ENCODE results near the gene FHL3. TPM values are rescaled to one million over a fixed set of nuclear protein-coding genes. Genes with fewer than 3 reads are reported as not detected.

Gene FHL3
- total and polyA plus RNA-seq, 11 donors, result 4.6 to 27.0 (median 11.8) TPM

DNA sequence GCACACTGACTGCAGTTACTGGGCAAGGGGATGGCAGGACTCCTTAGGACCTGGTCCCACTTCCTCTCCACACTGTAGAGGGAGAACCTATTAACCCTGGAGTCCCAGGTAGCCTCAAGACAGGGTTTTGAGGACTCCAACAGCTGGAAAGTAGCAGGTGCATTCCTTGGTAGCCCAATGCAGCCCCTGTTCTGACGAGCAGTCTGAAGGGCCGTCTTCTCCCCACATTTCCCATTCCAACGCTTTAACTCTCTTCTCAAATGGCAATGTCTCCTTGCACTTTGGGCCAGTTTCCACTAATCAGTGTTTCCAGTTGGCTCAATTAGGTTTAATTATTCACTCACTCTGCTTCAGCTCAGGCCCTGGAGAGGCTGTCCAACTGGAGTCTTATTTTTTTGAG is 49.6 kb downstream of the FHL3 start:
- no peak for ATAC-seq
- no peak overlapping the region for H3K4me3 ChIP-seq
- H3K9me3 ChIP-seq, result no peaks in the 10 kb centered on the region
- H3K4me1 ChIP-seq, result no peaks in the 10 kb centered on the region
- TF ChIP-seq POLR2A (IDR thresholded peaks at IDR 0.05), result no peak
- TF ChIP-seq, protein P1, sequence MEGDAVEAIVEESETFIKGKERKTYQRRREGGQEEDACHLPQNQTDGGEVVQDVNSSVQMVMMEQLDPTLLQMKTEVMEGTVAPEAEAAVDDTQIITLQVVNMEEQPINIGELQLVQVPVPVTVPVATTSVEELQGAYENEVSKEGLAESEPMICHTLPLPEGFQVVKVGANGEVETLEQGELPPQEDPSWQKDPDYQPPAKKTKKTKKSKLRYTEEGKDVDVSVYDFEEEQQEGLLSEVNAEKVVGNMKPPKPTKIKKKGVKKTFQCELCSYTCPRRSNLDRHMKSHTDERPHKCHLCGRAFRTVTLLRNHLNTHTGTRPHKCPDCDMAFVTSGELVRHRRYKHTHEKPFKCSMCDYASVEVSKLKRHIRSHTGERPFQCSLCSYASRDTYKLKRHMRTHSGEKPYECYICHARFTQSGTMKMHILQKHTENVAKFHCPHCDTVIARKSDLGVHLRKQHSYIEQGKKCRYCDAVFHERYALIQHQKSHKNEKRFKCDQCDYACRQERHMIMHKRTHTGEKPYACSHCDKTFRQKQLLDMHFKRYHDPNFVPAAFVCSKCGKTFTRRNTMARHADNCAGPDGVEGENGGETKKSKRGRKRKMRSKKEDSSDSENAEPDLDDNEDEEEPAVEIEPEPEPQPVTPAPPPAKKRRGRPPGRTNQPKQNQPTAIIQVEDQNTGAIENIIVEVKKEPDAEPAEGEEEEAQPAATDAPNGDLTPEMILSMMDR (IDR thresholded peaks at IDR 0.05), result no peak
- intact Hi-C loops (cut with DNase I), result no loop called here
- peaks cover 0 to 48% (median 45%) of the 10 kb centered on the region in 9 donors for H3K36me3 ChIP-seq
- DNase-seq, result no peak
- no peak overlapping the region for H3K27ac ChIP-seq
- 77 to 89% (median 82%) methylated on average over 3 of the region's 3 CpGs for WGBS, 4 donors
- no peaks in the 10 kb centered on the region for H3K27me3 ChIP-seq

DNA sequence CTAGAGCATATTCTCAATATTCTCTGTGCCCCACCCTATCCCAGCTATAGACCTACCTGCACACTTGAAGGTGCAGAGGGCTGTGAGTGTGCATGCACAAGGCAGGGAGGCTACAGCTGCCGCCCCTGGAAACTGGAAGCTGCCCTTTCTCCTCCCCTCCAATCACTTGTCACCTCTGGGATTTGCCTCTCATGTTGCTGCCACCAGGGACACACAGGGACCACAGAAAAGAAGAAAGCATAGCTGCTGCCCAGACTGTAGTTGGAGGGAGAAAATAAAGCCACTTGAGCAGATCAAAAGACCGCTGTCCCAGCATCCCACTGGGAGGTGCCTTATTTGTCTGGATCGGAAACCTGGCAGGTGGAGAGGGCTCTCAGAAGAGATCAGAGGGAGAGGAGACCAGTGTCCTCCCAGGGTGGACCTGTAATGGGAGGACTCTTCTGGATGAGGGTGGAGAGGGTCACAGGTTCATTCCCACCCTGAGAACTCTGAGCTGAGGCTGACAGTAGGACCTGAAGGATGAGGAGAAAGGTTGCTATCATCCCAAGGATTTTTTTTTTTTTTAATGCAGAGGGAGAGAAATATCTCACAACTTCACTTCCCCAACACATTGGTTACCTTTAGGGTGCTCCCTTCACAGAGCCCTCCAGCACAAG is 50.9 kb downstream of the FHL3 start:
- intact Hi-C loops (cut with DNase I), result no loop called here
- no peak for ATAC-seq

DNA sequence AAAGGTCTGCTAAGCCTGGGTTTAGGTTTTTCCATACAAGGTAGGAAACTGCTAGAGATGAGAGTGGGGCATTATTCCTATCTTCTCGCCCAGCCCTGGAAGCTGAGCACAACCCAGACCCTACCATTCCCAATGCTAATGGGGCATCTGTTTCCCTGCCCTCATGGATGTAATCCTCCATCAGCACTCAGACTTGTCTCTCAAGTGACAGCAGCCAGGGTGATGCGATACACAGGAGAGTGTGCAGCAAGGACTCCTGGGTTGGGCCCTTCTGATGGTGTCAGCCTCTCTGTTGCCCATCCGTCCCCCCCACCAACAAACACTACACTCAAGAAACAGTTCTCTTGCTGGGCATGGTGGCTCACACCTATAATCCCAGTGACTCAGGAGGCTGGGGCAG is 52.6 kb downstream of the FHL3 start:
- intact Hi-C loops (cut with DNase I), result no loop called here
- no peak overlapping the region for H3K4me3 ChIP-seq
- no peak for ATAC-seq
- WGBS, 4 donors, result 72 to 90% (median 87%) methylated on average over 3 of the region's 3 CpGs; no CpG with 5 or more reads in 1 of the 4 donors
- H3K4me1 ChIP-seq, result peaks cover 0 to 6% (median 0%) of the 10 kb centered on the region in 12 donors
- no peak for DNase-seq
- H3K27ac ChIP-seq, result no peak overlapping the region
- no peaks in the 10 kb centered on the region for H3K27me3 ChIP-seq
- H3K36me3 ChIP-seq, result peaks cover 0 to 19% (median 17%) of the 10 kb centered on the region in 9 donors
- TF ChIP-seq, protein P1 (IDR thresholded peaks at IDR 0.05), result no peak
- TF ChIP-seq POLR2A (IDR thresholded peaks at IDR 0.05), result no peak
- no peaks in the 10 kb centered on the region for H3K9me3 ChIP-seq

More for the DNA sequence above, 50.9 kb downstream of the FHL3 start:
- Histone ChIP-seq H3K27ac (no peak overlapping the region), H3K9me3 (no peaks in the 10 kb centered on the region), H3K27me3 (no peaks in the 10 kb centered on the region), H3K36me3 (peaks cover 0 to 36% (median 34%) of the 10 kb centered on the region in 9 donors), H3K4me3 (no peak overlapping the region), H3K4me1 (no peaks in the 10 kb centered on the region)
- WGBS, 4 donors, result 54 to 70% (median 62%) methylated on average over 3 of the region's 3 CpGs
- TF ChIP-seq, protein P1 (IDR thresholded peaks at IDR 0.05), result no peak
- no peak for TF ChIP-seq POLR2A (IDR thresholded peaks at IDR 0.05)
- DNase-seq, result no peak

DNA sequence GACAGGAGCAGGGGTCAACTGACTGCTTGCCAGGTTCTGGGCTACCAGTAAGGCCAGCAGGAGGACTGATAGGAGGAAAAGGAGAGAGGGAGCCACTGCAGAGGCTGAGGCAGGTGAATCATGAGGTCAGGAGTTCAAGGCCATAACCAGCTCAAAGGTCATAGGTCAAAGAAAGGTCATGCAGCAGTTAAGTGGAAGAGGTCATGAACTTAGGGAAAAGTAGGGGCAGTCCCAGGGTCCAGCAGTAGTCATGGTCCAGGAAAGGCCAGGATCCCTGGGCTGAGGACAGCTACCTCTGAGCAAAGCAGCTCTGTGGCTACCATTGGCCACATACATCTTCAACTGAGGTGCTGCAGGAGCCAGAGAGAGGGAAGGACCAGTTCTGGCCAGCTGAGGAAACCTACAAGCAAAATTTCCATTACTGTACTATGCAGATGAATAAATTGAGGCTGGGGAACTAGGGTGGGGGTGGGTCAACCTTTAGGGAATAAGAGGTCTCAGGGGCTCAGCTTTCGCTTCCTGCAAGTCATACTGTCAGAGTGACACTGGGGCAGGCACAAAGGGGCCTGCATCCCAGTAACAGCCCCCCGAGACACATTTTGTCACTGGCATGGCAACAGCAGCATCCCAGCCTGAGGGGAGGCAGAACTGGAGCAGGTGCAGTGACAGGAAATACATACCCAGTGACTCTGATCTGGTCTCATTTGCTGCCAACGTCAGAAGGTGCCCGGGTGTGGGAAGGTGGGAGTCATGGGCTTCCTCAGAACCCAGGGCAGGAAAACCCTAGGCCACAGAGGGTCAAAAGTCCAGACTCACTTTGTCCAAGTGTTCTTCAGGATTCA is 53.3 kb downstream of the FHL3 start:
- no peak for DNase-seq

More for the DNA sequence above, 53.3 kb downstream of the FHL3 start:
- H3K9me3 ChIP-seq, result no peaks in the 10 kb centered on the region
- H3K4me3 ChIP-seq, result no peak overlapping the region
- H3K27ac ChIP-seq, result no peak overlapping the region
- TF ChIP-seq, protein P1 (IDR thresholded peaks at IDR 0.05), result no peak
- TF ChIP-seq POLR2A (IDR thresholded peaks at IDR 0.05), result no peak
- no peaks in the 10 kb centered on the region for H3K27me3 ChIP-seq
- H3K4me1 ChIP-seq, result peaks cover 0 to 13% (median 5%) of the 10 kb centered on the region in 12 donors
- intact Hi-C loops (cut with DNase I), result no loop called here
- H3K36me3 ChIP-seq, result peaks cover 0 to 12% (median 9%) of the 10 kb centered on the region in 9 donors
- ATAC-seq, result no peak
- 75 to 100% (median 86%) methylated on average over 3 to 4 of the region's 4 CpGs for WGBS, 4 donors

All from heart left ventricle (tissue), 16 donors.